Stimulated activated CD4-positive, alpha-beta T cell treated with anti-CD3 and anti-CD28 coated beads, Interleukin-15, amount 100 ng/mL, for 48 hours (primary cell): ENCODE results near the gene SLC27A1.
"Not testable (repeated sequence)": the region's sequence is repeated elsewhere in the genome, so short reads cannot be mapped to it uniquely, and the experiment has no call there.

ENCODE experiments used
- DNase-seq, 2 donors: peaks; one replicate each; pipeline ENCODE4 v3.0.0-alpha.2; 2020; ENCODE audit warnings: low read depth in 2 of 2

SLC27A1 gene

DNA sequence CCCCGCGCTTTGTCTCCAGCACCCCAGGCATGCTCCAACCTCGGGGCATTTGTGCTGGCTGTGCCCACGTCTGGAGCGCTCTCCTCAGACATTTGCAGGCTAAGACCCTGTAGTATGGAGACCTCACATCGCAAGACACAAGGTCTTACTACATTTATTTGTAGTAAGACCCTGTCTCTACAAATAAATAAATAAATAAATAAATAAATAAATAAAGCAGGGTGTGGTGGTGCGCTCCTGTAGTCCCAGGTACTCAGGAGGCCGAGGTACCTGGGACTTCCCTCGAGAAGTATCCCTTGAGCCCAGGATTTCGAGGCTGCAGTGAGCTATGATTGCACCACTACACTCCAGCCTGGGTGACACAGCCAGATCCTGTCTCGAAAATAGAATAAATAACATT is 14.2 kb upstream of the SLC27A1 start:
- no peak for DNase-seq

DNA sequence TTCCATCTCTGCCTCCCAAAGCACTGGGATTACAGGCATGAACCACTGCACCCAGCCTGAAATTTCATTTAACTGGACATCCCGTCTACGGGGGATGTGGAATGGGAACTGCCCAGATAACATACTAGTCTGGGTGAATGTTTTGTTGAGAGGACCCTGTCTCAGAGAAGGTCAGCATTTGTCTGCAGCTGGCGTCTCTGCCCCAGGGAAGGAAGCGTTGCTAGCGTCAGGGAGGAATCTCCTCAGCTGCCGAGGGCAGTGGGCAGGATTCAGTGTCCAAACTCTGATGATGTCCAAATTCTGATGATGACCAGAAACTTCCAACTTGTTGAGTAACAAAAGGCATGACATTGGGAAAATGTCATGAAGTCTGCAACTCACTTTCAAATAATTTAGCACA is 12.7 kb upstream of the SLC27A1 start:
- DNase-seq = no peak

DNA sequence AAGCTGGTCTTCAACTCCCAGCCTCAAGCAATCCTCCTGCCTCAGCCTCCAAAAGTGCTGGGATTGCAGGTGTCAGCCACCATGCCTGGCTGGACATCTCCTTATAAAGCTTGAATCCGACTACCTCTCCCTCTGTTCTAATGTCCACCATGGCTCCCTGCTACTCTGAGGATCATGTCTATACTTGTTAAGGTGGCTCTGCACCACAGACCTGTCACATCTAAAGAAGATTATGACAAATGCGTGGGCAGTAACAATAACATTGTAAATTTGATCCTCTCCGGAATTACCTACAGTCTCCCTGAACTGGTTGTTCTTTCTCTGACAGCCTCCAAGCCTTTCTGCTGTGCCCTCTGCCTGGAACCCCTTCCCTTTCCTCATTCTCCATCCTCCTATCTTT is 11.4 kb upstream of the SLC27A1 start:
- no peak for DNase-seq

DNA sequence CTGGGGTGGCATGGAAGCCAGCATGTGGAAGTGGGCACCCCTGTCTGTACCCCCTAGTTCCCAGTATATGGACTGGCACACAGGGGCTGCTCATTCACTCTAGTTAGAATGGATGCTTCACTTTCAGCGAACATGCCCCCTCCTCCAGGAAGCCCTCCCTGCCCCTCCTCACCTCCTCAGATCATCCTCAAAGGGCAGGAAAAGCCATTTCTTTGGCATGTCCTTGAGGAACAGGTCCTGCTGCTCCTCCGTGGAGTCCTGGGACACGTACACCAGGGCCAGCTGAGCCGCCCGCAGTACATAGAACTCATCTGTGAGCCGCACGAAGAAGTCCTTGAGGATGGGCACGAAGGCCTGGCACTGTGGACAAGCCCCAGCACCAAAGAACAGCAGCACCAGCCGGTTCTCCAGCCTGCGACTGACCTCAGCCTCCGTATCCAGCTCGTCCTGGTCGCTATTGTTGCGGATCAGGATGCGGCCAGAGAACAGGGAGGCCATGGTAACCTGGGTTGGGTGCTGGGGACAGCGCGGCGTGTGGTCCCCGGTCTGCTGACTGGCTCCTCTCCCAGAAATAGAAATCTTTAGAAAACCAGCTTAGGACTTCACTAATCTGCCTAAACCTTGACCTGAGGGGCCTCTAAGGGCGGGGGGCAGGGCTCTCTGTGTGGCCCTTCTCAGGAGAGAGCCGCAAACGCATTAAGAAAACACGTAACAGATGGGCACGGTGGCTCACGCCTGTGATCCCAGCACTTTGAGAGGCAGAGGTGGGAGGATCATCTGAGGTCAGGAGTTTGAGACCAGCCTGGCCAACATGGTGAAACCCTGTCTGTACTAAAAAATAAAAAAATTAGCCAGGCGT is 9.7 kb upstream of the SLC27A1 start, which contains the start of gene NXNL1:
NXNL1 (minus strand) TSS at position 555 of the 859 bp plus-strand sequence; CDS start at position 498, 57 bp downstream.
- no peak for DNase-seq

DNA sequence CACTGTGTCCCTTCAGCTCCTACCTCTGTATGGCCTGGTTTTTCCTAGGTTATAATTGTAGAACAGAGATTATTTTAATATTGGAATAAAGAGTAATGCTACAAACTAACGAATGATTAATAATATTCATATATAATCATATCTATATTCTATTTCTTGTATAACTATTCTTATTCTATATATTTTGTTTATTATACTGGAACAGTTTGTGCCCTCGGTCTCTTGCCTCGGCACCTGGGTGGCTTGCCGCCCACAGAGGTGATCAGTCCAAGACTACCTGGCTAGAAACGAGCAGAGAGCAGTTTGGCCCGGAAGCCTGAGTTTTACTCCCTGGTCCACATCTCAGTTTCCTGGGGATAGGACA is 3.9 kb upstream of the SLC27A1 start:
- no peak for DNase-seq

DNA sequence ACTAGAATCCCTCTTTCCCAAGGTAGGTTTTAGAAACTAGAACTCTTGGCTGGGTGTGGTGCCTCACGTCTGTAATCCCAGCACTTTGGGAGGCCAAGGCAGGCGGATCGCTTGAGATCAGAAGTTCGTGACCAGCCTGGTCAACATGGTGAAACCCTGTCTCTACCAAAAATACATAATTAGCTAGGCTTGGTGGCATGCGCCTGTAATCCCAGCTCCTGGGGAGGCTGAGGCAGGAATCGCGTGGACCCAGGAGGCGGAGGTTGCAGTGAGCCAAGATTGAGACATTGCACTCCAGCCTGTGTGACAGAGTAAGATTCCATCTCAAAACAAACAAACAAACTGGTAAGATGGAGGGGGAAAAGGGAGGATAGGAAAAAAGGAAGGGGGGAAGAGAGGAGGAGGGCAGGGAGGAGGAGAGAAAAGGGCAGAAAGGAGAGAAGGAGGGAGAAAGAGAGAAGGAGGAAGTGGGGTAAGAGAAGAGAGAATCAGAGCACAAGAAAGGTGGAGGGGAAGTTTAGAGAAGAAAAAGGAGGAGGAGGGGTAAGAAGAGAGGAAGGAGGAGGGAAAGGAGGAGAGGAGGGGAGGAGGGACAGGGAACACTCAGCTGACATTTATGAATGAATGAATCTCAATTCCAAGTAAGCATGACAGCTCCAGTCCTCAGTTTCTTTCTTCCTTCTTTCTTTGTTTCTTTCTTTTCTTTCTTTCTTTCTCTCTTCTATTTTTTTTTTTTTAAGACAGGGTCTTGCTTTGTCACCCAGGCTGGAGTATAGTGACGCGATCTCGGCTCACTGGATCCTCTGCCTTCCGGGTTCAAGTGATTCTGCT is 2.6 kb upstream of the SLC27A1 start:
- no peak for DNase-seq

DNA sequence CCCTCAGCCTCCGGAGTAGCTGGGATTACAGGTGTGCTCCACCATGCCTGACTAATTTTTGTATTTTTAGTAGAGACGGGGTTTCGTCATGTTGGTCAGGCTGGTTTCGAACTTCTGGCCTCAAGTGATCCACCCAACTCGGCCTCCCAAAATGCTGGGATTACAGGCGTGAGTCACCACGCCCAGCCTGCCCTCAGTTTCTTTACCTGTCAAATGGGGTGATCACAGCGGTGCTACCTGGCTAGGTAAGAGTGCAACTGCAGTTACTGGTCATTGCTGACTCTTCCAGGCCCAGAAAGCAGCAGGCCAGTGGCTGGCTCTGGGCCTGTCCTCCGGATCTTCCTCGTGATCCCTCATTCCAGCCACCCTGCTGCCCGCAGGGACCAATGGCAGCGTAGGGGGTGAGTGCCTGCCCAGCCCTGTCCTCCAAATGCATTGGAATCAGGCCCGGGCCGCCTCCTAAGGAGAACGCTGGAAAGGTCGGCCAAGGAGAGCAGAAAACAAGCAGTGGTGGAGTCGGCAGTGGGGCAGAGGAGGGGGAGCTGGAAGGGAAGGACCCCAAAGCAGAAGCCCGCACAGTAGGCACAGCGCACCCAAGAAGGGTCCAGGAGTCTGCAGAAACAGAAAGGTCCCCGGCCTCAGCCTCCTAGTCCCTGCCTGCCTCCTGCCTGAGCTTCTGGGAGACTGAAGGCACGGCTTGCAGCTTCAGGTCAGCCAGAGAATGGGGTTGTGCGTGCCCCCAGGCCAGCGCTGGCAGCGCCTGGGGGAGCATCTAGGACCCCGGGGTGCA is 1.8 kb upstream of the SLC27A1 start:
- no peak for DNase-seq

DNA sequence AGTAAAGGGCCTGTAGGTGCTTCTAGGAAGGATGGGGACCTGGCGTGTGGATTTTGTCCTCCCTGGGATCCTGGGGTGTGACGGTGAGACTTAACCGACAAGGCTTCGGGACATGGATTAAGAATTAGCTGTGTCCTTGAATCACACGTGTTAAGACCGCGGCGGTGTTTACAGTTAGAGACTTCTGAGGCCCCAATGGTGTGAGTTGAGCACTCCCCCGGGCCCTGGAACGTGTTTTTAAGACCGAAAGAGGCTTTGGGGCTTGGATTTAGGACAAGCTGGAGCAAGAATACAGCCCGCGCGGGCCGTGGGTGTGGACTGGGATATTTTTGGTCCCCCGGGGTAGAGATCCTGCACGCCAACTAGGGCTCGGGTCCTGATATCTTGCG is 1.2 kb upstream of the SLC27A1 start:
- no peak for DNase-seq

DNA sequence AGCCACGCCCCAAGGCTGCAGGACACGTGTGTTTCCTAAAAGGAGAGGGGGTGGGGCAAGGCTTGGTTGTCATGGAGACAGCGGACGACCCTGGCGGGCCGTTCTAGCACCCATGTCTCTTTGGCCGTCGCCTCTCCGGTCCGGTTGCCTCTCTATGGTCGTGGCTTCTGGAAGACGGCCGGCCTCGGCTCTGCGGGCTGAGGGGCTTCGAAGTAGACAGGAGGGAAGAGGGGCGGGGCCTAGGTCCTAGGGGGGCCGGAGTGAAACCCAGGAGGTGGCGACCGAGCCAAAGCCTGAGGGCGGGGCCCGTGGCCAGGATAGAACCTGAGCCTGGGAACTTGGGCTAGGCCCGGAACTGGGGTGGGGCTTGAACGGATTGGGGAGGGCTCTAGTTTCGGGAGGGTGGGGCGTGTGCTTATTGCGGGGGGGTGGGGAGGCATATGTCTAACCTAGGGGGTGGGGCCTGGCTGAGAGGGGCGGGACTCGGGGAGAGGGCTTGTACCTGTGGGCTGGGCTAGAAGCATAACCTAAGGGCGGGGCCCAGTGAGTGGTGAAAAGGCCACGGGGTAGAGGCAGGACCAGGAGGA is 750 bp upstream of the SLC27A1 start:
- peak; percentile 85 to 90 for DNase-seq

DNA sequence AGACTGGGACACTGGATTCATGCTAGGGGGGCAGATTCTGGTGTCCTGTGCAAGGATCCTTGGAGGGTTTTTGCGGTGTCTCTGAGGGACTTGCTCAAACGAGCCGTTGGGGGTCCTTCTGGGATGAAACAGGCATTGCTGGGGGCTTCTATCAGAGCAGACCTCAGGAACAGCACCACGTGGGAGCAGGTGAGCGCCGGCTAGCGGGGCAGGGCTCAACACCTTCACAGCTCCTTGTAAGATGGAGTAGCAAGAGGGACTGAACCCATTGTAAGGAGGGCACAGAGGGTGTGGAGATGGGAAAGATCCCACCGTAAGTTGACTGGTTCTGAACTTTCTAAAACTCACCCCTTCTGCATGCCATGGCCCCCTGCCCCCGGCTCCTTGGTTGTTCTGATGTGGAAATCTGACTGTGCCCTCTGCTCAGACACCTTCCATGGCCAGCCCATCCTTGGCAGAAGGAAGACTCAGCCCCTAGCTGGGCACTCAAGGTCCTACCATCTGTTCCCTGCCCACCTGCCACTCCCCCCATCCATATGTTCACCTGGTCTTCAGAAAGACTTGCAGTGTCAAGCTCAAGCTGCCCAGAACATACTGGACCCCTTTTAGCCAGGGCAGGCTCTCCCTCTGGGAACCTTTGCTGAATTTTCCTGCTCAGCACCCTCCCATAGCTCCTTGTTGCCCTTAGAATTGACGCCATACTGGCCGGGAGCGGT is 1.2 kb downstream of the SLC27A1 start:
- no peak for DNase-seq

DNA sequence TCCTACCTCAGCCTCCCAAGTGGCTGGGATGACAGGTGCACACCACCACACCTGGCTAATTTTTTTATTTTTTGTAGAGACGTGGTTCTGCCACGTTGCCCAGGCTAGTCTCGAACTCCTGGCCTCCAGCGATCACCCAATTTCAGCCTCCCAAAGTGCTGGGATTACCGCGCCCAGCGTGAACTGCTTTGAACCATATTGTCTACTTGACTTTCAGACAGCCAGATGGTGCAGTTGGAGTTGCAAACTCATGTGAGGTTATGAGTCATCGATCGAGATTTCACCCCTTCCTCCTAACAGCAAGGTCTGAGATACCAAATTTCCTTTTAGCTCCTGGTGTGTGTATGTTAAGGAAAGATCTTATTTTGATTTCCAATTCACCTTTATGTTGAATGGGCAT is 2.7 kb downstream of the SLC27A1 start:
- no peak for DNase-seq

DNA sequence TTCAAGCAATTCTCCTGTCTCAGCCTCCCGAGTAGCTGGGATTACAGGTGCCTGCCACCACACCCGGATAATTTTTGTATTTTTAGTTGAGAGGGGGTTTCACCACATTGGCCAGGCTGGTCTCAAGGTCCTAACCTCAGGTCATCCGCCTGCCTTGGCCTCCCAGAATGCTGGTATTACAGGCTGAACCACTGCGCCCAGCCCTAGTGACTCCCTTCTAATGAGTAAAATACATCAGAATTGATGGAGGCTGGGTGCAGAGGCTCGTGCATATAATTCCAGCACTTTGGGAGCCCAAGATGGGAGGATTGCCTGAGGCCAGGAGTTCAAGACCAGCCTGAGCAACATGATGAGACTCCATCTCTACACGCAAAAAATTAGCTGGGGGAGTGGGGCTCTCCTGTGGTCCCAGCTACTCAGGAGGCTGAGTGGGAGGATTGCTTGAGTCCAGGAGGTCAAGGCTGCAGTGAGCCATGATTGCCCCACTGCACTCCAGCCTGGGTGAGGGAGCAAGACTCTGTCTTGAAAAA is 4.8 kb downstream of the SLC27A1 start:
- DNase-seq = not testable (repeated sequence)

DNA sequence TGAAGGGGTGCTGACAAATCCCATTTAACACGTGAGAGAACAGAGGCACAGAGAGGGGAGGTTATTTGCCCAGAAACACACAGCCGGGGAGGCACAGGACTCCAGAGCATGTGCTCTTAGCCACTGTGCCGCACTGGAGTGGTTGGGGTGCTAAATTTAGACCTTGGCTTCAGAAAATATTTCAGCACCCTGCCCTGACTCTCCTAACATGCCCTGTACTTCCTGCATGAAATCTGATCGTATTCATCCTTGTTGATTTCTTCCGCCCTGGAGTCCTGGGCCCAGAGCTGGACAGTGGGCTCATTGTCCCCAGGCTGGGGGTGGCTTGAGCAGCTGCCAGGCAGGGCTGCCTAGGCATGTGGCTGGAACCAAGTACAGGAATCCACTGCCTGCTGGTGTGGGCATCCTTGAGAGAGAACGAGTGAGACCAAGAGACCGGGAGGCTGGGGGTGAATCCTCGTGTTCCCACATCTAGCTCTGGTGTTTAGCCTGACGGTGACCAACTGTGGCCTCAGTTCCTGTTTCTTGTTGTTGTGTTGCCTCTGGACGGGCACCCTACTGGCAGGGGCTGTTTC is 5.3 kb downstream of the SLC27A1 start:
- no peak for DNase-seq

DNA sequence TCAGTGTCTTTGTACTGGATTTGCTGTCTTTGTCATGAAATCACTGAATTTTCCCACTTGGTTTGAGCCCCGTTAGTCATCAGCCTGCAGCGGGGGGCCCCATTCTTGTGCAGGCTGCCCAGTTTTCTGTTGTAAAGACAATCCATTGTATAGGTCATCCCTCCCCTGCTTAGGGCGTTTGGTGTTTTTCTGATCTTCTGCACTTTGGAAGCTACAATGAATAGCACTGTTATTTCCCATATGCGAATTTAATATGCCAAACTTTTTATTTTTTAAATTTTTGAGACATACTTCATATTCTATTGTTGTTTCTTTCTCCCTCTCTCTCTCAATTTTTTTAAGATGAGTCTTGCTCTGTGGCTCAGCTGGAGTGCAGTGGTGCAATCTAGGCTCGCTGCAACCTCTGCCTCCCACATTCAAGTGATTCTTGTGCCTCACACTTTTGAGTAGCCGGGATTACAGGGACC is 9.0 kb downstream of the SLC27A1 start:
- no peak for DNase-seq

DNA sequence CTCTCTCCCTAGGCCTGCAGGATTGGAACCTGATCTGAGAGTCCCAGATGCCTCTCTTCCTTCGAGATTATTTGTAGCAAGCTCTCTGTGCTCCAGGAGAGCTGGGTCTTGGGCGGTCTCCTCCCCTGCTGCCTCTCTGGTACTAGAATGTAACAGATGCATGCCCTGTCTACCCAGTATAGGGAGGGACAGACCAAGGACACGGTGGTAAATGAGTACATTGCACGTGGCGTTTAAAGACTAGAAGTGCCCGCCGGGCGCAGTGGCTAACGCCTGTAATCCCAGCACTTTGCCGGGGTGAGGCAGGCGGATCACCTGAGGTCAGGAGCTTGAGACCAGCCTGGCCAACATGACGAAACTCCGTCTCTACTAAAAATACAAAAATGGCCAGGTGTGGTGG is 11.7 kb downstream of the SLC27A1 start:
- no peak for DNase-seq

DNA sequence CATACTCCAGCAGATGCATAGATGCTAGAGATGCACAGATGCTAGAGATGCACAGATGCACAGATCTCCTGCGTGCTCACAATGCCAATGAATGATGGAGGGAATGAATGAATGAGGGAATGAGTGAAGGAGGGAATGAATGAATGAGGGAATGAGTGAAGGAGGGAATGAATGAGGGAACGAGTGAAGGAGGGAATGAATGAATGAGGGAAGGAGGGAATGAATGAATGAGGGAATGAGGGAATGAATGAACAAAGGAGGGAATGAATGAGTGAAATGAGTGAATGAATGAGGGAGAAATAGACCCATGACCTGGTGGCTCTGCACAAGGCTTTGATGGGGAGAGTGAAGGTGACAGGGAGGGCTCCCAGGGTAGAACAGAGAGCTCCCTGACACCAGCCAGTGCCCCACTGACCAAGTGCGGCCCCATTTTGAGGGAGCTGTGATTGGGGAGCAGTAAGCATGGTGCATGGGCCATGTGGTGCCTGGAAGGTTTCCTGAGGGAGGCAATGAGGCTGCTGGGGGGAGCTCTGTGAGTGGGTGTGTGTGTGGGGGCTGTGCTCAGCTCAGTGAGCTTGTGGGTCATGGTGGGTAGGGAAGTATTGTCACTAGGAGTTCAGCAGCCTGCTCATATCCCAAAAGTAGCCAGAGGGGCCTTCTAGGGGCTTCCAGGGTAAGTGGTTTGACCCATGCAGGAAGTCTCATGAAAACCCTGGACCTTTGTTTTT is 12.7 kb downstream of the SLC27A1 start:
- no peak for DNase-seq

DNA sequence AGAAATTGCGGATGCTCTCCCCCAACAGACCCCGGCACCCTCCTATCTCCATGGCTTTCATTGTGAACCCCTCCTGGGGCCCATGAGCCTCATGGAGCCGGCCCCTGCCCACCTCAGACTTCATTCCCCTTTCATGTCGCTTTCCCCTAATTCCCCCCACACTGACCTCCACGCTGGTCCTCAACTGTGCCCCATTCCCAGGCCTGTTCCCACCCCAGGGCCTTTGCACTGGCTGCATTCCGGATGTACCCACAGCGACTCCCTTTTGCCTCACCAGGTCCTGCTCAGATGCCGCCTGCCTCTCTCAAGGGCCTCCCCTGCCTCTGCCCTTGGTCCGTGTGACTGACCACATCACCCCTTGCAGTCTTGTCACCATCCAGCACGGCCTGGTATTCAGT is 13.3 kb downstream of the SLC27A1 start:
- no peak for DNase-seq

DNA sequence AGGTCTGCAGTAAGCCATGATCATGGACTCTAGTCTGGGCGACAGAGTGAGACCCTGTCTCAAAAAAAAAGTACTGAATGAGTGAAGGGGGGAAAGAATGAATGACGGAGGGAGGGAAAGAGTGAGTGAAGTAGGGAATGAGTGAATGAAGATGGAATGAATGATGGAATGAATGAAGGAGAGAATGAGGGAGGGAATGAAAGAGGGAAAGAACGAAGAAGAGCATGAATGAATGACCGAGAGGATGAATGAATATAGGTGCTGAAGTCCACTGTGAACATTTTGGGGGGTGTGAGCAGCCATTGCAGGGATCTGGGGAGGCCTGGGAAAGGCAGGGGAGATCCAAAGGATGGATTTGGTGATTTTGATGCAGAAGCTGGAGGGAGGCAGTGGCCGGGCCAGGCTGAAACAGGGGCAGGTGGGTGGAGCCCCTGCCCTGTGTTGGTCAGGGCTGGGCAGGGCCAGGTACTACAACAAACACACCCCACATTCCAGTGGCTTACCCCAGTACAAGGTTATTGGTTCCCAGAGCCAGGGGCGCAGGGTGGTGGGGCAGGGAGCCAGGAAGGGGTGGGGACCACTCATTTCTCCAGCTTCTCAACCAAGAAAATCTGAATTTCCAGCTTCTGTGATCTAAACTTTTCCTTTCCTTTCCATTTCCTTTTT is 14.3 kb downstream of the SLC27A1 start:
- DNase-seq = no peak

DNA sequence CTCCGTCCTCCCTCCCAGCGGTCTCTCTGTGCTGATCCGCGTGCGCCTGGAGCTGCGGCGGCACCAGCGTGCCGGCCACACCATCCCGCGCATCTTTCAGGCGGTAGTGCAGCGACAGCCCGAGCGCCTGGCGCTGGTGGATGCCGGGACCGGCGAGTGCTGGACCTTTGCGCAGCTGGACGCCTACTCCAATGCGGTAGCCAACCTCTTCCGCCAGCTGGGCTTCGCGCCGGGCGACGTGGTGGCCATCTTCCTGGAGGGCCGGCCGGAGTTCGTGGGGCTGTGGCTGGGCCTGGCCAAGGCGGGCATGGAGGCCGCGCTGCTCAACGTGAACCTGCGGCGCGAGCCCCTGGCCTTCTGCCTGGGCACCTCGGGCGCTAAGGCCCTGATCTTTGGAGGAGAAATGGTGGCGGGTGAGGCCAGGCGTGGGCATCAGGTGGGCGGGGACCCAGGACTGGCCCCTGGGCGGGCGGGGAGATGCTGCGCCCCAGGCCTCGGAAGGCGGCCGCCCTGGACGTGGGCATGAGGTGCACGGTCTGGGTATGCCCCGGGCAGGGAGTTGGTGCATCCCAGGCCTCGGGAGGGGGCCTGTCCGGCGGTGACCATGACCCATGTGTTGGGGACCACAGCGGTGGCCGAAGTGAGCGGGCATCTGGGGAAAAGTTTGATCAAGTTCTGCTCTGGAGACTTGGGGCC is 16.4 kb downstream of the SLC27A1 start:
- no peak for DNase-seq
